NCI-H226 (cell line): ENCODE measurements around the gene BBOX1.

Source experiments
- DNase-seq: peaks from one replicate; pipeline ENCODE4 v3.0.0-alpha.2; 2015

The BBOX1 gene

DNA sequence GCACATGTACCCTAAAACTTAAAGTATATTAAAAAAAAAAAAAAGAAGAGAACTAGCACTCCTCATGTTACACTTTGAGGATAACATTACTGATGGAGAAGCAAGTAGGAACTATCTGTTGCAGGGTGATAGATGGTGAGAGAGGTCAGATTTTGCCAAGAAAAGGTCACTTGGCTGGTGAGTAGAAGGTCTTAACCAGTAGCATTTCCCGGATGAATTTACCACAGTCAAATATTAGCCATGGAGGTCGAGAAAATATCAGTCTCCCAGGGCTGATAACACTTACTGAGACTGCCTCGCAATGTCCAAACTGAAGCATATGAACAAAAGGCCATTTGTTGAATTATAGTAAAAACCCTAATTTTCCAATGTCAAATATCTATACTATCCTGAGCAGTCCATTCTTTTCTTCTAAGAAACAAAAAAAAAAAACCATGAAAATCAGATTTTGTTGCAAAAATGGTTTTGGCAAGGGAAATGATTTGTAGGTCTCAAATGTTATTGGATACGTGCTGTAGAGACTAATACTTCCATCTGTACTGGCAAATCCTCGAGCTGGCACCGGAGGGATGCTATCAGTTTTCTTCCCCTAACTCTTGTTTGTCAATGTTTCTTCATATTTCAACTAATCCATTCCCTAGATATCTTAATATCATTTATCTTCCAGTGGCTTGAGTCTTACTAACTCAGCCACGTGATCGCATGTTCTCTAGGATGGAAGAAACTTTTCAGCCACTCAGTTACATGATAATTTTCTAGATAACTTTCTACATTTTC is 14.5 kb upstream of the BBOX1 start:
- DNase-seq = no peak

DNA sequence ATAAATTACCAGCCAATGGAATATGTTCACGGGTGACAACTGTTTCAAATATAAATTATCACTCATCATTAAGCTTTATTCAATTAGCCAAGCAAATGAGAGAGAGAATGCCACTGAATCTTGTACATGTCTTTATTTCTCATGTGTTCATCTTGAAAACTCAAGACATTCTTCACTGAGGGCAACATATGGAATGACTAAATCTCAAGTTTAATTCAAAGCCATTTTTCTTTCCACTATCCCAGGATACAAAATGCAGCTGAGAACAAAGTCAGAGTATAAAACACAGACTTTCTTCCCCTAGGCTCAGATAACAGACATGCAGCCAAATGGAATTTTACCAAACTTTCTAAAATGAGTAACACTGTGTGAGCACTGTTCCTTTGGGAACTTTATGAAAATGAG is 12.1 kb upstream of the BBOX1 start:
- no peak for DNase-seq

DNA sequence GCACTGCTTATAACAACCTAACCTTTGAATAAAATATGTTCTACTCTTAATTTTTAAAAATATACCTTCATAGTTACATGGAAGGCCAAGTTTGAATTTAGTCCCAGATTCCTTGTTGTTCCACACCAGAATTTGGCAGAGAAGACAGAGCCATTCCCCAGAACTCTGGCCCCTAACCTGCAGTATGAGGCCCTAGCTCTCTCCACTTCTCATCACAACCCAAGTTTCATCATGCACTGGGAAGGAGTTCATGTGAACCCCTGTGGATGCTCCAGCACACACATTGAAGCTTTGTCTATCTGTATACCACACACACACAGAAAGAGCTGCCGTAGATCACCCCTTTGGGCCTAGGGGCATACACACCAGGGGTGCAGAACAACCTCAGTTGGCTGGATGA is 10.6 kb upstream of the BBOX1 start:
- no peak for DNase-seq

DNA sequence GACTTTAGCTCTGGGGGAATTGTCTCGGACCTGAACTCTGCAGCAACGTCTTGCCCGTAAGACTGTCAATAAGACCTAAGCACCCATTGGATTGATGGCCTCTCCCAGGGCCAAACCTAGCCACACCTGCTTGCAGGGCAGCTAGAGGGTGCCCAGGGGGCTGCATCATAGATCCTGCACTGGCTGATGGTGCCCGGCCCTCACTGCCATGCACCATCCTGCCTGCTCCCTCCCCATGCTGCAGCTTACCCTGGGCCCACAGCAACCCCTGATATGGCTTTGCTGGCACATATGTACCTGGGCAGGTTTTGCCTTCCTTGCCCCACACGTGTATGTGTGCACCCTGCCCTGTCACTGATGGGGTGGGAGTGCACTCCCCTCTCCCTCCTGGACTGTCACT is 8.9 kb upstream of the BBOX1 start:
- no peak for DNase-seq

DNA sequence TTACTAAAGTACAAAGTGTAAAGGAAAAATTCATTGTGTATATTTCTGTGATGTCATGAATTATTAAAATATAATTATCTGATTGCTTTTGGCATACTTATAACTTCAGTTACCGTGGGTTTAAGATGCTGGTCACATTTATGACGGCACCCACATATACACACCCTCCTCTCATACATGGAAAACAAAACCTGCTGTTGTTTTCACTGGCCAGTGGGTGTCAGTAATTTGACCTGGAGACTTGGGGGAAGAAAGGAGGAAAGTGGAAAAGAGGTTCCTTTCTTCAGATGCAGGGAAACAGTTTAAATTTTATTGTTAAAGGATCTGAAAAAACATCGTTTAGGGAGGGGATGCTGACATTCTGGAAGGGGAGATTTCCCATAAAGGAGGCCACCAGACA is 742 bp upstream of the BBOX1 start:
- no peak for DNase-seq

DNA sequence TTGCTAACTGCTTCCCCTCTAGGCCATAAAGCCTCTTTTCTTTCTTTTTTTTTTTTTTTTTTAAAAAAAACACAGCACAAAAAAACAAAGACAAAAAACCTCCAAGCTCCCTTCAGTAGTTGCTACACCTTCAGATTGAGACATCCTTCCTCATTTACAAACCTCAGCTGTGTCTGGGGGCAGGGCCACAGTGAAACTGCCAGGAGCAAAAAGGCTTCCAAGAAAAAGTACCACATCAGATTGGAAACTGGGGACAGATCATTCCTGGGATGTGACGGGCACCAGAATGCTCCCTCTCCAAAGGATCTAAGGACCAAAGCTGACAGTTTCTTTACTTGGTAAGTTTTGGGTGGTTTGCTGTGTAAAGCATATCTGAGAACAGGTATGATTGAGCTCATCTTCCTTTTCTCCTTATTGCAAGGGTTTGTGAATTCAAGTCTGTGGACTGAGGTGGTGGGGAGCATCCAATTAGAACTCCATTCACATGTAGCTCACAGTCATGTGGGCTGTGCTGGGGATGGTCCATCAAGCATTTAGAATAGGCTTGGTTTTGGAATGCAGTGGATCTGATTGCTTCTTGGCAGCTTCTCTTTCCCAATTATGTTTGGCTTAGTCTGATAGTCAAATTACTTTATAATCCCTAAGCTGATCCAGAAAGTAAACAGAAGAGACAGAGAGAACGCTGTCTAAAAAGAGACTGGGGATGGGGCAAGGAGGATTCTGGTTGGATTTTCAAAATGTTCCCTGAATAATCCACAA is 705 bp downstream of the BBOX1 start:
- DNase-seq = no peak

DNA sequence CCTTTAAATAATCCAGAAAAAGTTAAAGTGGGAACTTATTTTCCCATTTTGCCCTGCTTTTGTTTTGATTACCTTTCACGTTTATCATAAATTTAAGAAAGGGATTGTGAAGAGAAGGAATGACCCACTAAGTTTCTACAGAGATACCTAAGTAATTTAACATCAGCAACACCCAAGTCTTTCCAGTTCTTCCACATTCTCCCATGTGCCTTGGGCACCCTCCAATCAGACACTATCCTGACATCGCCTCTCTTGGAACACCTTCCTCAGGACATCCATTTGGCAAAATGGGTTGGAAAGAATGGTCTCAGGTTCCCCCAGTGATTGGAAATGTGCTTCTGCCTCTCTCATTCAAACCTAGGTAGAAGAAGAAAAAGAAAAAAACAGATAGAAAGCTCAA is 6.3 kb downstream of the BBOX1 start:
- no peak for DNase-seq

DNA sequence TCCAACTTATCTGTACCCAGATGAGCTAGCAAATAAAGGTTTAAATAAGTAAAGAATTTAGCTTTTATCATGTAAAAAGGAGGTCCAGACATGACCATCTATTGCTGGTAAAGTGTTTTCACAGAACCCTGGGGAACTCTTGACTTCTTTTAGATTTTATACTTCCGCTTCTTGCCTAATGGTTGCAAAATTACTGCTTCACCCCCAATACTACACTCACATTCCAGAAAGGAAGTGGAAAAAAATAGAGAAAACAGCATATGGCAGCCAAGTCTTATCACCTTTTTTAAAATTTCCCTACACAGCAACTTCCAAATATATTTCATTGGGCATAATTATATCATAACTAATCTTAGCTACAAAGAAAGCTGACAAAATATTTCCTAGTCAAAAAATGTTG is 12.1 kb downstream of the BBOX1 start:
- DNase-seq = no peak

DNA sequence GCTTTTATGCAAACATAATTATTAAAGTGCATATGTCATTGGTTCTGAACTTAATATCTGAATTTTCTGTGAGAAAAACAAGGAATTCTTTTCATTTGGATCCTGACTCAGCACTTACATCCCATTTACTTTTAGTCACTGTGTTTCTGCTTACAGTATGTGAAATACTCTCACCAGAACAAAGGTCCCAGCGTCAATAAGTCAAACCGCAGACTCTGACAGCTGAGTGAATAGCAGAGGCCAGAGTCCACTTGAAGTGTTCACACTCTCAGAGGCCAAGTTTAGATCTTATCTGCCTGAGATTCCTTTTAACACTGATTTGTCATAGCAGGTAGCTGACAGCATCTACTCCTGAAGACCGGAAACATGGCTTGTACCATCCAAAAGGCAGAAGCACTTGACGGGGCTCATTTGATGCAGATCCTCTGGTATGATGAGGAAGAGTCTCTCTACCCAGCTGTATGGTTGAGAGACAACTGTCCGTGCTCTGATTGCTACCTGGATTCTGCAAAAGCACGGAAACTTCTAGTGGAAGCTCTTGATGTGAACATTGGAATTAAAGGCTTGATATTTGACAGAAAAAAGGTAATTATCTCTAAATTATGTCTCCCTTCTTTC is 14.6 kb downstream of the BBOX1 start:
- DNase-seq = no peak

DNA sequence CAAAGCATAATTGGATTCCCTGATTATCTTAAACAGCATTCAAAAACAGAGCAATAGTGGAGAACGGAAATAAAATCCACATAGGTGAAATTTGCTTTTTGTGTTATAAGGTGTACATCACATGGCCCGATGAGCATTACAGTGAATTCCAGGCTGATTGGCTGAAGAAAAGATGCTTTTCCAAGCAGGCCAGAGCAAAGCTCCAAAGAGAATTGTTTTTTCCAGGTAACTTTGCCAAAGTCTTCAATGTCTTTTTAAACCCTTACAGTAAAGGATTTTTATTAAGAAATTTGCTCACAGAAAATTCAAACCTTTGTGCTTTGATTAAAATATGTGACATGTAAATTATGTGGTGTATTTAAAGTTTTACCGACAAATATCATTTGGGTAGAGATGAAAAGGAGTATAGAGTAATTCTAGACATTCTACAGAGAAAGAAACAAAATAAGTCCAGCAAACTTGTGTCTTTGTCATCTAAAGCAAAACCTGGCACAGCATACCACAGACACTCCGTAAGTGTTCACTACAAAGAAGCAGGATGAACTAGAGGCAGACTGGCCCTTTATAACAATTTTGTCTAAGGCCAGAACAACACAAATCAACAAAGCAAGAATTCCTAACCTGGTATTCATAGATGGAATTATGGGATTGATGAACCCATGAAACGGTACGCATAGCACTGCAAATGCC is 16.6 kb downstream of the BBOX1 start:
- DNase-seq = no peak

DNA sequence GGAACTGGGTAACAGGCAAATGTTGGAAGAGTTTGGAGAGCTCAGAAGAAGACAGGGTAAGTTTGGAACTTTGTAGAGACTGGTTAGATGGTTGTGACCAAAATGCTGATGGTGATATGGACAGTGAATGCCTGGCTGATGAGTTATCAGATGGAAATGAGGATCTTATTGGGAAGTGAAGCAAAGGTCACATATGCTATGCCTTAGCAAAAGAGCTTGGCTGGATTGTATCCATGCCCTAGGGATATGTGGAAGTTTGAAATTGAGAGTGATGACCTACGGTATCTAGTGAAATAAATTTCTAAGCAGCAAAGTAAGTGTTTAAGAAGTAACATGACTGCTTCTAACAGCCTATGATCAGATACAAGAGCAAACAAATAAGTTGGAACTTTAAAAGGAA is 17.8 kb downstream of the BBOX1 start:
- DNase-seq = no peak

DNA sequence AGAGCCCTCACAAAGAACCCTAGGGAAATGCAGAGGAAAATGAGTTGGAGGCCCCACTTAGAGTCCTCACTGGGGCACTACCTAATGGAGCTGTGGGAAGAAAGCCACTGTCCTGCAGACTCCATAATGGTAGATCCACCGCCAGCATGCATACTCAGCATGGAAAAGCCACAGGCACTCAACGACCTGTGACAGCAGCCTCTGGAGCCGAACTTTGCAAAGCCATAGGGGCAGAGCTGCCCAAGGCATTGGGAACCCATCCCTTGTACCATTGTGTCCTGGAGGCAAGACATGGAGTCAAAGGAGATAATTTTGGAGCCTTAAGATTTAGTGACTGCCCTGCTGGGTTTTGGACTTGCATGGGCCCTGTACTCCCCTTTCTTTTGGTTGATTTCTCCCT is 18.8 kb downstream of the BBOX1 start:
- no peak for DNase-seq

DNA sequence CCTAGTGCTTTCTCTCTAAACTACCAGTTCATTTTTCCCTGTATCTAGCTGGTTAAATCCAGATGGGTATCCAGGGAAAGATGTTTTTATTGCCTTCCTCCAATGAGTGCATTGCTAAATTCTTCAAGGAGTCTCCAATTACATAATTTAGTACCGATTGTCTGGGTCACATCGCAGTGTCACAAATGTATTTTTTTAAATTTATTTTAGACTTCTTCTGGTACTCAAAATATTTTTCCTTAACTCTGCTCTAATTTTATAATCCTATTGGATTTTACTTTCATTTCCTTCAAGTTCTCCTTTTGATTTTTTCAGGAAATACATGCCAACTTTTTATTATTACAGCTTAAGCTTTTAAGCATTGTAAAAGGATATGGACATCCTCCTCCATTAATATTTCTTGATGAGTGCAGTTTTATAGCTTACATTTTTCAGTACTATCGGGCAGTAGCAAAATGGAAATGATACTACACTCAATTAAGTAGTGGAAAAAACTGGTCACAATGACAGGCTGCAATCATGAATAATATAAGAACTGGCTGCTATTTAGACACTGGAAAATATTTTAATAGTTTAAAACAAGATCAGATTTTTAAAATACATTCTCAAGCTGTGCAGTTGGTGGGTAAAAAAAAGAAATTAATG is 20.3 kb downstream of the BBOX1 start:
- DNase-seq = no peak

DNA sequence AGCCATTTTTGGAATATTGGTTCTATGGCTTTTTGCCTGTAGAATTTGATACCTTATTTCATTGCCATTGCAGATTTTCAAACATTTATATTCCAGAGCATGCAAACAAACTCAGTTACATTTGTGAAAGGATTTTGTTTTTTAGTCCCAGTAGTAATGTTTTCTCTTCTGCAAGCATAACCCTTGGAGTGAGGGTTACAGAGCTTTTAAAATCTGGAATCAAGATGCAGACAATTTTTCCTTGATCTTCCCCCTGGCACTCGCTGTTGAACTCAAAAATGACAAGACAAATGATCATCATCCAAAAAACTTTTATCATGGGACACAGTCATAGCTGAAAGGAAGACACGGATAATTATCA is 20.8 kb downstream of the BBOX1 start:
- DNase-seq = no peak

DNA sequence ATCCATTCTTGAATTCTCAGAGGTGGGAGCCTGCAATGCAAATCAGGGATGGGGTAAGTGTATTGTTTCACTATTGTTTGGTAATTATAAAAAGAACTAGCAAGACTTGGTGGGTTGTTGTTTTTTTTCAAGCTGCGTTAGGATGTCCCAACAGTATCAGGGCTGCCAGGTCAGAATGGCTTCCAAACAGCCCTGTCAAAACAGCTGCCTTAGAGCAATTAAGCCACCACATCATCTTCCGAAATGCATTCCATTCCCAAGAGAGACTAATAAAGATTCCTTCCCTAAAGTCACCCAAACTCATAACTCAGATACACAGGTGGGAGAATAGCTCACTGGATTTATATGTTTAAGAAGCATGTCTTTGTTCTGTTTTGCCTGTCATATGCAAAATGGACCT is 23.5 kb downstream of the BBOX1 start:
- DNase-seq = no peak

DNA sequence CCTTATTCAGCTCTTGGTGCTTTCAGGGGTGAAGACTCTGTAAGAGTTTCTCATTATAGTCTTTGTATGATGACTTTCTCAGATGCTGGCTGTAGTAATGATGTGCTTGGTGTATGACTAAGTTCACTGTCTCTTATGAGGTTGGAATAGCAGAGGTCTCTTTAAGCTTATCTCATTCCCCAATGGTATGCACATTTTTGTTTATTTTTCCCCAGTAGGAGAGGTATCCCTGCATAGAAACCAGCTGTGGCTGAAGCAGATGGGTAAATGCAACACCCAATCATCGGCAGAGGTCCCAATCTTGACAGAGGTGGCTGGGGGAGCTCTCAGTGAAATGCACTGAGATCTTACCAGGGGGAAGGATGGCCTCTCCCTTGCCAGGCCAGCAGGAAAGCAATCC is 34.6 kb downstream of the BBOX1 start:
- DNase-seq = no peak

DNA sequence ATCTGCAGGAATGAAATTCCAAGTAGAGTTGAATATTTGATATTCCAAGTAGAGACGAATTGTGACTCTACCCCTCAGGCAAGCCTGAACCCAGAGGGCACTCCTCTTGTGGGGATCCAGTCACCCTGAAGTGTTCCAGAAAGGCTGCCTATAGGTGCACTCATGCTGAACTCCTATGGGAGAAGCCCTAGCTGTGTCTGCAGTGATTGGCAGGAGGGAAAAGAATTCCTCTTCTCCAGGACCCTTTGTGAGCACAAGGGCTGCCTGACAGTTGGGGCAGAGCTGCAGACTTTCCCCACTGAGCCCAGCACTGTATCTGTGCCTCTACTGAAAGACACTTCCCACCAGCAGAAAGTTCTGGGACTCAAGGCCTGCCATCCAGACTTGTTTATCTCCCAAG is 35.0 kb downstream of the BBOX1 start:
- no peak for DNase-seq

DNA sequence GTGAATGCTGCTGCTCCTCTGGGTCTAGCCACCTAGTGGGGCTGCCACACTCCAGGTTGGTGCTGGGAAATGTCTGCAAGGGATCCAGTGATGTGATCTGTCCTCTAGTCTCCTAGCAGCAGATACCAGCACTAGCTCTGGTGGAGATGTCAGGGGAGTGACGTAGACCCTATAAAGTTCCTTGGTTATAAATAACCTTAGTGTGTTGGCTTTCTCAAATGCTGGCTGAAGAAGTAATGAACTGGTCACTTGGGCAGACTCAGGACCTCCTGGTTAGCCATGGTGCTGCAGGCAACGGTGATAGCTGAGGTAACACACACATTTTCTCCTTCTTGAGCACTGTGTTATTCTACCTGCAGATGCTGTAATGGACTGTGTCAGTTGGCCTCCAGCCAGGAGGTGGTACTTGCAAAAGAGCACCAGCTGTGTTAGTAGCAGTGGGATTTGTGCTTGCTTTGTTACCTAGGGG is 35.5 kb downstream of the BBOX1 start:
- no peak for DNase-seq

DNA sequence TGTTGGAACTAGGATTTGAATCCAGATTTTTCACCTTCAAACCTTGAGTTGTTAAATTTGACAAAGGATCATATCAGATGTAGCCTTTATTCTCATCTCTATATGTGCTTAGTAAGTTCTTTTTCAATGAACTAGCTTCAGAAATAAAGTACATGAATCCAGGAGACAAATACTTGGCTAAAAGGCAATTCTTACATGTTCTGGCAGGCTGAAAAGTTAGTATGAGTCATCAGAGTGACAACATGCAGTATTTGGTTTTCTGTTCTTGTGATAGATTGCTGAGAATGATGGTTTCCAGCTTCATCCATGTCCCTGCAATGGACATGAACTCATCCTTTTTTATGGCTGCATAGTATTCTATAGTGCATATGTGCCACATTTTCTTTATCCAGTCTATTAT is 40.4 kb downstream of the BBOX1 start:
- DNase-seq = no peak

DNA sequence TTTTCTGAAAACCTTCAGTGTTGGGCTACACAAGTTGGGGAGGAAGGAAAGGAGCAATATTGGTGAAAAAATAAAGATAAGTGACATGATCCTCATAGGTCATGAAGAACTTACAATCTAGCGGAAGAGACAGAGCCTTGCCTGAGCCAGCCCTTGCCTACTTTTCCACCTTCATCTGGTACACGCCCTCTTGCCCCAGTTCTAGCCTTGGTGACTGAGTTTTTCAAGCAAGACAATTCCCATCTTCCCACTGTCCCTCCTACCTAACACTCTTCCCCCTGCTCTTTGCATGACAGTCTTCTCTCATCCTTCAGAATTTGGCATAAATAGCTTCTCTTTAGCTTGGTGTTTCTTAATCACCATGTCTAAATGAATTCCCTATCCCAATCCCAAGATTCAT is 42.6 kb downstream of the BBOX1 start:
- no peak for DNase-seq

DNA sequence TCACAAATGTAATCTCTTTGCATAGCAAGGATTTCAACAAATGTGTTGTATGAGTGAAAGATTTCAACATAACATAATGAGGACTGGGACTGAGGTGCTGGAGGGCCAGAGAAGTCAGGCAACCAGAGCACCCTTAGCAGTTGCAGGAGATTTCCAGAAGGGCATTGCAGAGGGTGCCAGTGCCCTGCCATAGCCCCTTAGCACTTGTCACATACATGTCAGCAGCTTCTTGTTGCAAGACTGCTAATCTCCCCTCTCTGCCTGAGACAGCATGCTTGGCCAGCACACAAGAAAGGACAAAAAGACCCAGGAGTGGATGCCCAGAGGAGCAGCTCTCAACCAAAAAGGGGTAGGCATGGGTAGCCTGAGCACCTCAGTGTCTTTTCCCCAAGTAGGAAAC is 43.2 kb downstream of the BBOX1 start:
- no peak for DNase-seq

DNA sequence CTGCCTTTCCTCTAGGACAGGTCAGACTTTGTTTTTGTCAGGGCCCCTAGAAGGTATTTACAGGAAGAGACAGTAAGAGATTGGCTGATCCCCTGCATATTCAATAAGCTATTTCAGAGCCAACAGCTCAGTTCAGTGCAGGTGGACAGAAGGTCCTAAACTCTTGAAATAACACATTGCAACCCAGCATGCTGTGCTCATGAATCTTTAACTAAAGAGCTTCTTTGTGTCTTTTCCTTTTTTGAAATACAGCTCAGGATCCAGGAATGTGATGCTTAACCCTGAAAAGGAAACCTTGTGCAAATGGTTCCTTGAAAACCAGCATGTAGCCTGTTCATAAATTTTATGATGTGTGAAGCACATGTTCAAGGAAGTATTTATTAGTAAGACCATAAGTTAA is 43.9 kb downstream of the BBOX1 start:
- no peak for DNase-seq

DNA sequence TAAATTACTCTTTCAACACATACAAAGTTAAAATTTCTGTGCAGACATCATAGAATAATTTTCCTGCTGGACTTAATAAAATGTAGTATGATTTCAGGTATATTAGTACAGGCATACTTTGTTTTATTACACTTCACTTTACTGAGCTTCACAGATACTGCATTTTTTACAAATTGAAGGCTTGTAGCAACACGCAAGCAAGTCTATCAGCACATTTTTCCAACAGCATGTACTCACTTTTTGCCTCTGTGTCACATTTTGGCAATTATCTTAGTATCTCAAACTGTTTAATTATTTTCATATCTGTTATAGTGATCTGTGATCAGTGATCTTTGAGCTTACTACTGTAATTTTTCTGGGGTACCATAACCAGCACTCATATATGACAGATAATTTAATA is 44.5 kb downstream of the BBOX1 start:
- DNase-seq = no peak
